GM18508 (cell line): ENCODE data around the gene EHBP1.

Experiments
- ATAC-seq: cut with Tn5 transposase; IDR thresholded peaks from one replicate; pipeline ENCODE4 v1.9.1; 2021; ENCODE audit warnings: moderate number of reproducible peaks; ENCODE audit not compliant: insufficient read depth, unreplicated experiment

The EHBP1 gene

DNA sequence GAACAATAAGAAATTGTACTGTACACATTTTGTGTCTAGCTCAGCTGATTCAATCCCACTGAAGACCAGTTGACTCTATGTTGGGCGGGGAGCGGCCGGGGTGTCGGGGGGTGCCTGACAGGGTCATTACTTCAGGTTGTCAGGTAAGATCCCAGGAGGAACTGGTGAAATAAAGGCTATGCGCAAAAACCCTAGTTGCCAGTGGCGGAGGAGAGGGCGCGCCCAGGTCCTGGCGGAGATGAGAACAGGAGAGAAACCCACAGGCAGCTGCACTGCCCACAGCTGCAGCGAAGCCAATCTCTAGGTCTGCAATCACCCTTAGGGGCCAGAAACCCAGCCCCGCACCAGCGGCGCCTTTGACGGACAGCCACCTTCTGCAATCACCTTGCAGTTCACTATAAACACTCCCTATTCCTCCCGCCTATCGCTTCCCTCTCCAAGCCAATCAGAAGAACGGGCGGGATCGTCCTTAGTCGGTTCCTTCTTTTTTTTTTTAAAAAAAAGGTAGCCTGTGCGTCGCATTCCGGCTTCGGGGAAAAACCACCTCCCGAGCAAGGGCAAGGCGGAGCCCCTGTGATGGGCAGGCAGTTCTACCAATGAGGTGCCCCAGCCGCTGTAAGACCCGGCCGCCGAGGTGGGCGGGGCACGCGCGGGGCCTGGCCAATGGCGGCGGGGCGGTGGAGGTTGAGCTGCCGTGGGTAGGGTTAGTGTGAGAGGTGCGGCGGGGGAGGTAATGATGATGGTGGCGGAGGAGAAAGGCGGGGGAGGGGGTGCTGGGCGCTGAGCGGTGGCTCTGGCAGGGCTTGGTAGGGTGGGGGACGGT is at the start of gene EHBP1:
Gene EHBP1 (plus strand): TSS at position 707 of the 823 bp plus-strand sequence. CDS start 1,479 bp downstream, outside the sequence.
- peak; percentile 97 for ATAC-seq

DNA sequence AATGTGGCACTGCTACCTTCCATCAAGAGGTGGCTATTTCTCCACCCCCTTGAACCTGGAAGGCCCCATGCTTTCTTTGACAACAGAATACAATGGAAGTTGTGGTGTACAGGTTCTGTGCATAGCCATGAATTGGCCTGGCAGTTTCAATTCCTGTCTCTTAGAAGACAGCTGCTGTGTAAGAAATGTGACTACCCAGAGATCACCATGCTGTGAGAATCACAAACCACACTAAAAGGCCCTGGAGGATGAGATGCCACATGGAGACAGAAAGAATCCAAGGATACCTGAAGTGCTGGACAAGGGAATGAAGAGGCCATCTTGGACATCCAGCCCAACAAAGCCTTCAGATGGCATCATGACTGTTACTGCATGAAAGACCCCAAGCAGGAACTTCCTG is 47.7 kb upstream of the EHBP1 start:
- ATAC-seq: no peak

DNA sequence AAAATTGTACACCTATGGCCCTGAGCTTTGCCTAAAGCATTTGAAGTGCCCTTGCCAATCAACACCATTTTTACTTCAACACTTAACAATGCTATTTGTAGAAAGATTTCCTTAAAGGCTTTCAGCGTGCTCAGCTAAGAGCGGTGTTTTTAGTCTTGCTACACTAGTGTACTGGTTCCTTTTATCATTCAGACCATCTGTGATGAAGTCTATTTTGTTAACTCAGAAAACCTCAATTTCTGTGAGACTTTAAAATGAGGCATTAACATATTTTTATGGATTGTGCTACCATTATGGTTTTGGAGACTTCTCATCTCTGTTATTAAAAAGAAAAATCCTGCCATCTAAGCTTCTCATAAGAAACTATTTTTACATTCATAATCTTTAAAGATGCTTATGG is 46.6 kb upstream of the EHBP1 start:
- no peak for ATAC-seq

DNA sequence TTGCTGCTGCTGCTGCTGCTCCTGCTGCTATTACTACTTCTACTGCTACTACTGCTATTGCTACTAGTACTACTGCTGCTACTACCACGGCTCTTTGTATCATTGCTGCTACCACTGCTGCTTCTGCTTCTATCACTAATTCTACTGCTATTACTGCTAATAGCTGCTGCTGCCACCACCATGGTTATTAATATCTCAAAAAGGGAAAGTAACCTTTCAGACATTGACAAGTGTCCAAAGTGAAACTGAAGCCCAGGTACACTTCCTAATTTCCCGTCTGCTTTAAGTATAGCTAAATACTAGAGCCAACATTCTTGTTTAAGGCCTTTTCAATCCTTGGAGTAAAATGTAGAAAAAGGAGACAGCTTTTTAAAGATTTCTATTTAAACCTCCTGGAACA is 45.4 kb upstream of the EHBP1 start:
- peak; percentile 72 for ATAC-seq

- ATAC-seq: no peak
These were observed 44.8 kb upstream of the EHBP1 start for GRCh38 chr2:62660582-62661262.

GRCh38 chr2:62661263-62661635 is 44.3 kb upstream of the EHBP1 start:
- no peak for ATAC-seq

DNA sequence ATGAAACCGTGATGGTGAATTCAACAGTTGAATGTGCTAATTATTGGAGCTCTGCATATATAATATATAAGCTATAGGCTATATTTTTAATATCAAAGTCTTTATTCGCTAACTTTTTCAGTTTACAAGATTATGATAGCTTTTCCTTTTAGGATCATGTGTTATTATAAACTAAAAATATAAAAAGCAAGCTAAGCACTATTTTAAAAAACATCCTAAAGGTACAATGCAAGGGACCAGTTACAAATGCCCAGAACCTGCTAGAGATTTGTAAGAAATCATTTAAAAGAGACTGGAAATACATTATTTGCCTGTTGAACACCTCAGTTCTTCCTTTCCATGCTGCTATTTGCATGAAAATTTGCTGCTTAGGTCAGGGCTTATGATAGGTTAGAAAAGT is 43.4 kb upstream of the EHBP1 start:
- no peak for ATAC-seq

DNA sequence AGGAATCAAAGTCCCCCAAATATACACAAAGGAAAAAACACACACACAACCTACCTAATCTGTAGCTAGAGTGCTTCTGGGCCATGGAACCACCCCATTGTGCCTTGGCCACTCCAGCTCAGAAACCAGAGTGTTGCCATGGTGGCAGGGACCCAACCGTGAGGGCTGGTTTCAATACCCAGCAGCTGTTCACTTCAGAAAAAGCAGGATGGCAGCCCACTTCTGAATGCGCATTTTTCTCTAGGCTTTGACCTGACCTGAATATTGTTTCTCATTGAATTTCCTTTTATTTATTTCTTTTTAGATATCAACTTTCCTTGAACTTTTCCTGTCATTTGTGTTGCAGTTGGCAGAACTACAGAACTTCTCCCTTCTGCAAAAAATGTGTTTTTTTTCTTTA is 43.0 kb upstream of the EHBP1 start:
- ATAC-seq: no peak

GRCh38 chr2:62663411-62663810 is 42.1 kb upstream of the EHBP1 start:
- no peak for ATAC-seq

GRCh38 chr2:62663920-62664795 is 41.4 kb upstream of the EHBP1 start:
- no peak for ATAC-seq

- ATAC-seq: no peak
These were observed 40.1 kb upstream of the EHBP1 start for GRCh38 chr2:62665446-62665845.

DNA sequence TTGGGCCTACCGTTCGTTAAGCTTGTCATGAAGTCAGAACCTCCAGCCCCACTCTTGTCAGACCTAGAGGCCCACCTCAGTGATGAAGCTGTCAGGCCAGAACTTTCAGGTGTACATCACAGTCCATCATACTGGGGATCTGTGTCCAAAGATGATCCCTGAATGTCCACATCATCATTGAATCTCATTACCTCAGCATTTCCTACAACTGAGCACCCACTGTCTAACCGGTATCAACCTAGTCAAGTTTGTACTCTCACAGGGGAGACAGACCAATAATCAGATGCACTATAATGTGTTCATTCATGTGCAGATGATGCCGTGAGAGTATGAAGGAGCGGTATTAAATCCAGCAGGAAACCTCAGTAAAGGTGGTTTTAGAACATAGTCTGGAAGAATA is 36.3 kb upstream of the EHBP1 start:
- ATAC-seq: no peak

GRCh38 chr2:62672601-62673000 is 32.9 kb upstream of the EHBP1 start:
- ATAC-seq: no peak

GRCh38 chr2:62675062-62675461 is 30.5 kb upstream of the EHBP1 start:
- no peak for ATAC-seq

DNA sequence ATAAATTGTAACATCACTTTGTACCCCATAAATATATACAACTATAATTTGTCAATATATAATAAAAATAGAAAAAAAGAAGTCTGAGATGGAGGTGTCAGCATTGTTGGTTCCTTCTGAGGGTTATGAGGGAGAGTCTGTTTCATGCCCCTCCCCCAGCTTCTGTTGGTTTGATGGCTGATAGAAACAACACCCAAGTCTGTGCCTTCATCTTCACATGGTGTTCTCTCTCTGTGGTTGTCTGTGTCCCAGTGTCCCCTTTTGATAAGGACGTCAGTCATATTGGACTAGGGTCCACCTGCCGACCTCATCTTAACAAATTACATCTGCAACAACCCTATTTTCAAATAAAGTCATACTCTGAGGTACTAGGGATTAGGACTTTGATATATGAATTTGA is 20.3 kb upstream of the EHBP1 start:
- ATAC-seq: no peak

GRCh38 chr2:62686012-62686685 is 19.4 kb upstream of the EHBP1 start:
- no peak for ATAC-seq

GRCh38 chr2:62687636-62688035 is 17.9 kb upstream of the EHBP1 start:
- ATAC-seq: no peak

- no peak for ATAC-seq
These were observed 16.7 kb upstream of the EHBP1 start for GRCh38 chr2:62688771-62689170.

DNA sequence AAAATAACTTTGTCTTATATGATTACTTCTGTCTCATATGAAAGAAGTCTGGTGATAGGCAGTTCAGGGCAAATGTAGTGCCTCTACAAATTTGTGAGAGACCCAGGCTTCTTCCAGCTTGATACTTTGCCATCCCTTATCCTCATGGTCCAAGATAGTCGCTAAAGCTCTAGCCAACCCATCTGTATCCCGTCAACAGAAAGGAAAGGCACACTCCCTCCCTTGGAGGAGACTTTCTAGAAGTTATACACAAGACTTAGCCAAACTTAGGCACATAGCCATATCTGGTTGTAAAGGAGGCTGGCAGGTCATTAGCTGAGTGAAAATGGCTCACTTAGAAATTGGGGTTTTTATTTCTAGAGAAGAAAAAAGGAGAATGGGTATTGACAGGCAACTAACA is 14.3 kb upstream of the EHBP1 start:
- no peak for ATAC-seq

DNA sequence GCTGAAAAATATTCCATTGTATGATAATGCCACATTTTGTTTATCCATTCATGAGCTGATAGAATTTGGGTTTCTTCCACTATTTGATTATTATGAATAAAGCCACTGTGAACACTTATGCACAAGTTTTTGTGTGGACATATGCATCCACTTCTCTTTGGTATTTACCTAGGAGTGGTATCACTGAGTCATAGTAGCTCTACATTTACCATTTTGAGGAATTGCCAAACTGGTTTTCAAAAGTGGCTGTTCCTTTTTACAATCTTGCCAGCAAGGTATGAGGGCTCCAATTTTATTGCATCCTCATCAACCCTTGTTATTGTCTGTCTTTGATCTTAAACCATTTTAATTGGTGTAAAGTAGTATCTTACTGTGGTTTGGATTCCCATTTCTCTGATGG is 13.3 kb upstream of the EHBP1 start:
- ATAC-seq: no peak
